A673 (cell line): ENCODE measurements around the gene TFDP1.

Experiments
- CTCF ChIP-seq: fragments of 300-800, 200-600 bp; sonication (generic); conservative IDR thresholded peaks from 2 replicates; pipeline ENCODE4 v1.5.1; 2017; ENCODE audit warnings: low read depth, mild to moderate bottlenecking, antibody characterized with exemption, low read length, moderate library complexity, mixed read lengths
- EZH2 ChIP-seq: fragments of 200-600 bp; sonication (generic); IDR thresholded peaks from 2 replicates; pipeline ENCODE4 v1.6.1; 2017; ENCODE audit warnings: borderline replicate concordance, low read depth, mild to moderate bottlenecking, mixed read lengths, antibody characterized with exemption, low read length; ENCODE audit not compliant: poor library complexity, severe bottlenecking

GRCh38 chr13:113599391-113599790, 14.8 kb downstream of the TFDP1 start:
- TF ChIP-seq CTCF (no peak), EZH2 (no peak)
